GM10248 (cell line): Measurements from ENCODE around the gene ALG12.

Experiments used
- CTCF ChIA-PET: fragments of 300-600 bp; sonication (Branson Sonifier 250); formaldehyde crosslinking; extraction: SDS; loops from one replicate; lab custom pipeline; 2021; ENCODE audit warnings: antibody characterized with exemption; lab: Yijun Ruan, JAX
- POLR2A ChIA-PET: fragments of 350-650 bp; sonication (Branson Sonifier 250); formaldehyde crosslinking; extraction: SDS; loops from one replicate; lab custom pipeline; 2020; ENCODE audit warnings: antibody characterized with exemption; lab: Yijun Ruan, JAX
- DNase-seq: peaks from one replicate; pipeline ENCODE4 v3.0.0; 2012; ENCODE audit errors: extremely low spot score
- TF ChIP-seq, protein P1 (sequence below): IDR thresholded peaks from 2 replicates; pipeline ENCODE4 v1.5.1; 2012; ENCODE audit warnings: mild to moderate bottlenecking, low read depth; ENCODE audit errors: extremely low read depth, missing control alignments, control extremely low read depth

The ALG12 gene

DNA sequence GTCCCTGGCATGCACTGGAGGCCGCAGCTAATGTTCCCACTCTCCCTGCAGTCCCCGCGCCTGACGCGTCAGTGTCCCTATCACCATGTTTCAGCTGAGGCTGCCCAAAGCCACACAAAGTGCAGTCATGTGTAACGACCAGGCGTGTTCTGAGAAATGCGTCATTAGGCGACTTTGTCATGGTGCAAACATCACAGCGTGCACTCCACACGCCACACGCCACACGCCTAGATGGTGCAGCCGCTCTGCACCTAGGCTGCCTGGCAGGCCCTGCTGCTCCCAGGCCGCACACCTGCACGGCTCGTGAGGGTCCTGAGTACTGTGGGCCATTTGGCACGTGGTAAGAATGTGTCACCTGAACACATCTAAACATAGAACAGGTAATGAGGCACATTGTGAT lies 2.6 kb upstream of the ALG12 start:
- CTCF ChIA-PET = no interaction called here
- TF ChIP-seq, protein P1, sequence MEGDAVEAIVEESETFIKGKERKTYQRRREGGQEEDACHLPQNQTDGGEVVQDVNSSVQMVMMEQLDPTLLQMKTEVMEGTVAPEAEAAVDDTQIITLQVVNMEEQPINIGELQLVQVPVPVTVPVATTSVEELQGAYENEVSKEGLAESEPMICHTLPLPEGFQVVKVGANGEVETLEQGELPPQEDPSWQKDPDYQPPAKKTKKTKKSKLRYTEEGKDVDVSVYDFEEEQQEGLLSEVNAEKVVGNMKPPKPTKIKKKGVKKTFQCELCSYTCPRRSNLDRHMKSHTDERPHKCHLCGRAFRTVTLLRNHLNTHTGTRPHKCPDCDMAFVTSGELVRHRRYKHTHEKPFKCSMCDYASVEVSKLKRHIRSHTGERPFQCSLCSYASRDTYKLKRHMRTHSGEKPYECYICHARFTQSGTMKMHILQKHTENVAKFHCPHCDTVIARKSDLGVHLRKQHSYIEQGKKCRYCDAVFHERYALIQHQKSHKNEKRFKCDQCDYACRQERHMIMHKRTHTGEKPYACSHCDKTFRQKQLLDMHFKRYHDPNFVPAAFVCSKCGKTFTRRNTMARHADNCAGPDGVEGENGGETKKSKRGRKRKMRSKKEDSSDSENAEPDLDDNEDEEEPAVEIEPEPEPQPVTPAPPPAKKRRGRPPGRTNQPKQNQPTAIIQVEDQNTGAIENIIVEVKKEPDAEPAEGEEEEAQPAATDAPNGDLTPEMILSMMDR = no peak
- DNase-seq = no peak
- POLR2A ChIA-PET = no interaction called here

DNA sequence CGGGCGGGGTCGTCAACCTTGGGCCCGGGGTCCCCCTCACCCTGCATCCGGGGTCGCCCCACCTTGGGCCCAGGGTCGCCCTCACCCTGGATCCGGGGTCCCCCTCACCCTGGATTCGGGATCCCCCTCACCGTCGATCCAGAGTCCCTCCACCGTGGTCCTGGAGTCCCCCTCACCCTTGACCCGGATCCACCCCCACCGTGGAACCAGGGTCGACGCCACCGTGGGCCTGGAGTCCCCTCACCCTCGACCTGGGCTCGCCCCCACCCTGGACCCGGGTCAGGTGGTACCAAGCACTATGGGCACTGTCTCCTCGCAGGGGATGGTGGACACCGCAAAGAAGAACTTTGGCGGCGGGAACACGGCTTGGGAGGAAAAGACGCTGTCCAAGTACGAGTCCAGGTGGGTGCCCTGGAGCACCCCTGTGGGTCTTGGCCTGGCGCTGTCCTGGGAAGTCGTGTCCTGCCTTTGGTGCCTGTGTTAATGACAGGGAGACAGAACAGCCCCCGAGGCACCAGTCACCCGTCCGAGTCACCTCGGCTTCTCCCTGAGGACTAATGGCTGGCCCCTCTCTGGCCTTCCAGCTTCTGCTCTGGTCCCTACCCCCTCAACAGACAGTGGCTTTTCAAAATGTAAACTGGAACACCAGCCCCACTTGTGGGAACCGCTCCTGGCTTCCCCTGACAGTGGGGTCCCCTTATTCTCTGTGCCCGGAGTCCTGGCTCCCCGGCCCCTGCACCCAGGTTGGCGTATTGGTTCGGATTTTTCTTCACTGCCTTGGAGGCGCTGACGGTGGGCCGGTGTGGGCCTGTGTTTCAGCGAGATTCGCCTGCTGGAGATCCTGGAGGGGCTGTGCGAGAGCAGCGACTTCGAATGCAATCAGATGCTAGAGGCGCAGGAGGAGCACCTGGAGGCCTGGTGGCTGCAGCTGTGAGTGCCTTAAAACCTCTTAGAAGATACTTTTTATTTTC lies 958 bp upstream of the ALG12 start:
- ChIA-PET POLR2A (no interaction called here), CTCF (interaction anchor here (1.0 to 1.8 kb wide), 2 partner anchors 12 to 14 kb away, joined by 3 to 5 read pairs; no protein-coding TSS in a partner anchor)
- no peak for DNase-seq
- TF ChIP-seq, protein P1 = no peak

DNA sequence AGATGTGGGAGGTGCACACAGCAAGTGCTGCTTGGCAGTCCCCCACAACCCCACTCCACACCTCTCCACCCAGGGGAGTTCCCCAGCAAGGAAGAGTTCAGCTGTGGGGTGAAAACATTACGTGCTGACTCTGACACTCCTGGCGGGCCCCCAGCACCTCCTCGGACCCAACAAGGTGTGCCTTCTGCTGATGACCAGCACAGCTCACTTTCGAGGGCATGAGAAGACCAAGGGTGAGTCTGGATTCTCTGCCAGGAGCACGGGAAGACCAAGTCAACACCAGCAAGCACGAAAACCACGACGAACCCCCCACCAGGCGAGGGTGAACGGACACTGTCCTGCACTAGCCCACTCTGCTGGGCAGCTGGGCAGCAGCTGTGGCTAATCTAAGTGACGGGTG lies 1.4 kb downstream of the ALG12 start:
- ChIA-PET CTCF (interaction anchor here (0.9 to 2.9 kb wide), 4 partner anchors 9 to 114 kb away, joined by 3 to 8 read pairs (median 4); no protein-coding TSS in a partner anchor), POLR2A (no interaction called here)
- TF ChIP-seq, protein P1 = no peak
- no peak for DNase-seq

DNA sequence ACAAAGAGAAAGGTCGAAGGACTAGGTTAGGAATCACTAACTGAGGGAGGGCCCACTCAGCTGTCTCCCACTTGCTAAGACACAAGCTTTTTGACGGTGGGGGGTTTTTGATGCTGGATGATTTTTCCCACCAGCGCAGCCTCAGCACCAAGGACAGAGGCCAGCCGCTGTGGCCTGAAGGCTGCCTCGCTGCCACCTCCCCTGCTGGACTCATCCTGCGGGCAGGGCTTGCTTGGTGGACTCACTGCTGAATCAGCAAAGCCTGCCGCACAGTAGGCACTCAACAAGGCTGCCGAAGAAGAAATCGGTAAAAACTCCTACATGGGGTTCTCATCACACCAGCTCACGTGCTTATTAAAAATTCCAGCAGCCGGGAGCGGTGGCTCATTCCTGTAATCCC lies 2.6 kb downstream of the ALG12 start:
- POLR2A ChIA-PET = no interaction called here
- no peak for DNase-seq
- CTCF ChIA-PET = interaction anchor here (0.7 to 2.9 kb wide), 3 partner anchors 8 to 115 kb away, joined by 3 to 8 read pairs (median 3); no protein-coding TSS in a partner anchor
- TF ChIP-seq, protein P1 = no peak

DNA sequence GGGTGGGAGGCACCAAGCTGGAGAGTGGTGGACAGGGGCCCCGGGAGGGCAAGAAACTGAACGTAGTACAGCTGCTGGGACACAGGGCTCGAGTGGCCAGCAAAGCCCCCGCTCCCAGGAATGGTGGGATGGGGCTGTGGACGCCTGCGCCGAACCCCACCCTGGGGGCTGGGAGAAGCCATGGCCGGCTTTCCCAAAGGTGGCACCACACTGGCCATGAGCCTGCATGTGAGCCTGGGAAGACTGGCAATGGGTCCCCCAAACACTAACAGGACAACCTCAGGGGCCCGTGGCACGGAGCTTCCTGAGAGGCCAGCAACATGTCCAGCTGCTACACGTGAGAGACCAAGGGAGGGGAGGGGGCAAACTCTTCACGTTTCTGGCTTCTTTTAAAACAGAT lies 4.0 kb downstream of the ALG12 start:
- ChIA-PET POLR2A (no interaction called here), CTCF (interaction anchor here (0.7 to 2.9 kb wide), 3 partner anchors 9 to 116 kb away, joined by 3 to 8 read pairs (median 3); no protein-coding TSS in a partner anchor)
- DNase-seq = no peak
- TF ChIP-seq, protein P1 = no peak

DNA sequence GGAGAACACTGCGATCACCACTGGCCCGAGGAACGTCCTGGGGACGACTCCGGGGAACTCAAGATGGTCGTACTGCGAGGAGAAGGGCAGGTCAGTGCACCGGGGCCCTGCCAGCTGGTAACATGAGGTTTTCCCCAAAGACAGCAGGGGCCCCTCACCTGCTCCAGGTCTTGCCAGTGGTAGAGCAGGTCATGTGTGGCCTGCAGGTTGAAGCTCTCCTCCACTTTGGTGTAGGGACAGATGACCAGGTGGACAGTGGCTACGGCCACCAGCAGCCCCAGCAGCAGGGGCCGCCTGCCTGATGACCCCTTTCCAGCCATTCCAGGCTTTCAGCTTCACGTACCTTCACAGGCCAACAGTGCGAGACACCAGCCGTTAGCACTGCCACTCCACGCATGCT lies 4.8 kb downstream of the ALG12 start:
- CTCF ChIA-PET = interaction anchor here (1.6 to 2.0 kb wide), 2 partner anchors 8 to 10 kb away, joined by 3 to 5 read pairs; no protein-coding TSS in a partner anchor
- POLR2A ChIA-PET = no interaction called here
- no peak for DNase-seq
- TF ChIP-seq, protein P1 = no peak
